Measurements from ENCODE around the gene NEUROD2.
A peak's percentile ranks its signal among the peaks of the same experiment; 100 is the strongest.

NEUROD2 gene

DNA sequence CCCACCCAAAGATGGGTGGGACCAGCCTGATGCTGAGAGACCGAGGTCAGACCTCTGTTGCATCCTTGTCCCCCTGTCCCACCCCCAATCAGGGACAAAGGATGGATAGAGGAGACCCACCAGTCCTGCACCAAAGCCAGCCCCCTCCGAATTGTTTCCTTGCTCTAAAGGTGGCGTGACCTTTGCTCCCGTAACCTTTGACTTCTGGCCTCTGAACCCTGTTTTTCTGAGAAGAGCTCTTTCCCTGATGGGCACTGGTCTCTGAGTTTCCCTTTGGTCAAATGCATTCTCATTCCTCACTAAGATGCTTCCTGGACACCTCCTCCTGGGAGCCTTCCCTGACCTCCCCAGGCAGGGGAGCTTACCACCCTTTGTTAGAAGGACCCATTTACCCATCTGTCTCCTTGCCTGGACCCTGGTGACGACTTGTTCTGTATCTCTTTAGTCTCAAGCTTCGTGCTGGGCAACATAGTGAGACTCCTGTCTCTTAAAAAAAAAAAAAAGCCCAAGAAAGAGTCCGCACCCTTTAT lies 5.3 kb upstream of the NEUROD2 start (continued):
- TF ChIP-seq, protein P1, sequence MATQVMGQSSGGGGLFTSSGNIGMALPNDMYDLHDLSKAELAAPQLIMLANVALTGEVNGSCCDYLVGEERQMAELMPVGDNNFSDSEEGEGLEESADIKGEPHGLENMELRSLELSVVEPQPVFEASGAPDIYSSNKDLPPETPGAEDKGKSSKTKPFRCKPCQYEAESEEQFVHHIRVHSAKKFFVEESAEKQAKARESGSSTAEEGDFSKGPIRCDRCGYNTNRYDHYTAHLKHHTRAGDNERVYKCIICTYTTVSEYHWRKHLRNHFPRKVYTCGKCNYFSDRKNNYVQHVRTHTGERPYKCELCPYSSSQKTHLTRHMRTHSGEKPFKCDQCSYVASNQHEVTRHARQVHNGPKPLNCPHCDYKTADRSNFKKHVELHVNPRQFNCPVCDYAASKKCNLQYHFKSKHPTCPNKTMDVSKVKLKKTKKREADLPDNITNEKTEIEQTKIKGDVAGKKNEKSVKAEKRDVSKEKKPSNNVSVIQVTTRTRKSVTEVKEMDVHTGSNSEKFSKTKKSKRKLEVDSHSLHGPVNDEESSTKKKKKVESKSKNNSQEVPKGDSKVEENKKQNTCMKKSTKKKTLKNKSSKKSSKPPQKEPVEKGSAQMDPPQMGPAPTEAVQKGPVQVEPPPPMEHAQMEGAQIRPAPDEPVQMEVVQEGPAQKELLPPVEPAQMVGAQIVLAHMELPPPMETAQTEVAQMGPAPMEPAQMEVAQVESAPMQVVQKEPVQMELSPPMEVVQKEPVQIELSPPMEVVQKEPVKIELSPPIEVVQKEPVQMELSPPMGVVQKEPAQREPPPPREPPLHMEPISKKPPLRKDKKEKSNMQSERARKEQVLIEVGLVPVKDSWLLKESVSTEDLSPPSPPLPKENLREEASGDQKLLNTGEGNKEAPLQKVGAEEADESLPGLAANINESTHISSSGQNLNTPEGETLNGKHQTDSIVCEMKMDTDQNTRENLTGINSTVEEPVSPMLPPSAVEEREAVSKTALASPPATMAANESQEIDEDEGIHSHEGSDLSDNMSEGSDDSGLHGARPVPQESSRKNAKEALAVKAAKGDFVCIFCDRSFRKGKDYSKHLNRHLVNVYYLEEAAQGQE (tag by site-specific recombination; IDR thresholded peaks at IDR 0.05), result no peak

DNA sequence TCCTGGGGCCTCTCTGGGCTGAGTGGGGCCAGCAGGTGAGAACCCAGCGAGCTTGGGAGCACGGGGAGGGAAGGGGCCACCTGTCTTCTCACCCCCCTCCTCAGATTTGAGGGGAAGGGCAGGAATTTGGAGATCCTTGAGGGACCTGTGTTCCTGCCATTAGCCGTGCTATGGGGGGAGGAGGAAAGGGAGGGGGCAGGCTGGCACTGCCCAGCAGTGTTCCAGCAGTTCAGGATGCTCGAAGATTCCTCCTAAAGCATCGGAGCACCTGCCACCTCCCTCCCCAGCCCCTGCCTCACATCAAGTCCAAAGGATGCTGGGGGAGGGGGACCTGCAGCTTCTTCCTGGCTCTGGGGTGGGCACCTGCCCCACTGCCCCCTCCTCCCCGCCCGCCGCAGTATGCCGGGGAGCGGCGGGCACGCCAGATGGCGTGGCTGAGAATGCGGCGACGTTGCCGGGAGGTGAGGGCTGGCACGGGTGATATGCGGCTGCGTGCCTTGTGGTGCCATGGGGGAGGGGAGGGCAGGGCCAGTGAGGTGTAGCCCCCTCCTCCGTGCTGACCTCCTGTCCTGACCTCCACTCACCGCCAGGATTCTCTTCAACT lies 4.7 kb upstream of the NEUROD2 start:
- H3K27ac ChIP-seq (ENCODE audit: extremely low read depth, low read depth, low read length), result no peak overlapping the region
- no peak overlapping the region for H3K4me3 ChIP-seq (ENCODE audit: low read depth, low read length)
- POLR2A ChIA-PET, result no interaction called here
- TF ChIP-seq ZNF16 (tag by site-specific recombination; IDR thresholded peaks at IDR 0.05; ENCODE audit: low read depth) (no peak), ZNF350 (tag by site-specific recombination; IDR thresholded peaks at IDR 0.05) (no peak), ZNF2 (tag by site-specific recombination; IDR thresholded peaks at IDR 0.05) (no peak), ZNF585B (tag by site-specific recombination; IDR thresholded peaks at IDR 0.05) (no peak)
- TF ChIP-seq, protein P2, sequence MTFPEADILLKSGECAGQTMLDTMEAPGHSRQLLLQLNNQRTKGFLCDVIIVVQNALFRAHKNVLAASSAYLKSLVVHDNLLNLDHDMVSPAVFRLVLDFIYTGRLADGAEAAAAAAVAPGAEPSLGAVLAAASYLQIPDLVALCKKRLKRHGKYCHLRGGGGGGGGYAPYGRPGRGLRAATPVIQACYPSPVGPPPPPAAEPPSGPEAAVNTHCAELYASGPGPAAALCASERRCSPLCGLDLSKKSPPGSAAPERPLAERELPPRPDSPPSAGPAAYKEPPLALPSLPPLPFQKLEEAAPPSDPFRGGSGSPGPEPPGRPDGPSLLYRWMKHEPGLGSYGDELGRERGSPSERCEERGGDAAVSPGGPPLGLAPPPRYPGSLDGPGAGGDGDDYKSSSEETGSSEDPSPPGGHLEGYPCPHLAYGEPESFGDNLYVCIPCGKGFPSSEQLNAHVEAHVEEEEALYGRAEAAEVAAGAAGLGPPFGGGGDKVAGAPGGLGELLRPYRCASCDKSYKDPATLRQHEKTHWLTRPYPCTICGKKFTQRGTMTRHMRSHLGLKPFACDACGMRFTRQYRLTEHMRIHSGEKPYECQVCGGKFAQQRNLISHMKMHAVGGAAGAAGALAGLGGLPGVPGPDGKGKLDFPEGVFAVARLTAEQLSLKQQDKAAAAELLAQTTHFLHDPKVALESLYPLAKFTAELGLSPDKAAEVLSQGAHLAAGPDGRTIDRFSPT (tag by site-specific recombination; IDR thresholded peaks at IDR 0.05), result peak; percentile 55
- CTCF ChIA-PET, result interaction anchor here (0.9 to 4.0 kb wide), 4 partner anchors 9 to 64 kb away, joined by 4 to 39 read pairs (median 12); no protein-coding TSS in a partner anchor
- H3K9me3 ChIP-seq (ENCODE audit: control insufficient read depth, insufficient read depth, low read depth, low read length), result no peaks in the 10 kb centered on the region
- H3K4me1 ChIP-seq (ENCODE audit: control insufficient read depth, insufficient read depth, low read length), result peaks cover 10% of the 10 kb centered on the region
- H3K36me3 ChIP-seq (ENCODE audit: control insufficient read depth in 2 of 2, insufficient read depth in 1 of 2, low read length in 2 of 2), result no peaks in the 10 kb centered on the region

DNA sequence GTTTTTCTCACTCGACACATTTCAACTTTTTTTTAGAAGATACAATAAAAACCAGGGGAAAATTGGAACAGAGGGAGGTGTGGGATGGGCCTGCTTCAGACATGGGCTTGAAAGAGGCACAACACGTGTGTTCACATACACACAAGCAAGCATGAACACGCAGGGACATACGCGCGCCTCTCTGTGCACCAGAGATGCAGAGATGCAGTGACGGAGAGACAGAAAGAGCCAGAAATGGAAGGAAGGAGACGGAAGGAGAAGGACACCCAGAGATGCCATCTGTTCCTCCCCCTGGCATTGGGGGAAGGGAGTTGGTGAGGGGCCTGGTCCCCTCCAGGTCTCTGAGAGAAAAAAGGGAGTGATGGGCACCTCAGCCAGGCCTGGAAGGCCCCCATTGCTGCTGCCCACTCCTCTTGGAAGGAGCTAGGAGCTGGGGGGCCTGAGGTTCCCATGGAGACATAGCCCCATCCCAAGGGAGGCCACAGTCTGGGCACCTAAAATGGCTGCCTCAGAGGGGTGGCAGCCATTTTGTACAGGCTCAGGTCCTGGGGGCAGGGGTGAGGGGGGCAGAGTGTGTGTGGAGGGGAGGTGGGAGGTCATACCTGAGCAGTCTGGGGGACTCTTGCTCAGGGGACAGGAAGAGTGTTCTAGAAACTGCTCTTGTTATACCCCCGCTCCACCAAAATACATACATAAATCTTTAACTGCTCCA lies 3.8 kb upstream of the NEUROD2 start:
- no peaks in the 10 kb centered on the region for H3K36me3 ChIP-seq (ENCODE audit: control insufficient read depth in 2 of 2, insufficient read depth in 1 of 2, low read length in 2 of 2)
- TF ChIP-seq OVOL3 (tag by site-specific recombination; IDR thresholded peaks at IDR 0.05) (no peak), ZNF341 (tag by site-specific recombination; IDR thresholded peaks at IDR 0.05; ENCODE audit: low read depth) (0 out of 2 replicates have a peak, but pooled peaks have one; percentile 2)
- ChIA-PET CTCF (interaction anchor here (1.7 to 4.0 kb wide), 2 partner anchors 10 to 63 kb away, joined by 6 to 39 read pairs; no protein-coding TSS in a partner anchor), POLR2A (interaction anchor here (1.2 kb wide), 1 partner anchor 76 kb away, joined by 4 read pairs; the partner anchor contains the start of gene PGAP3)
- peaks cover 14% of the 10 kb centered on the region for H3K4me1 ChIP-seq (ENCODE audit: control insufficient read depth, insufficient read depth, low read length)
- no peak overlapping the region for H3K4me3 ChIP-seq (ENCODE audit: low read depth, low read length)
- no peak overlapping the region for H3K27ac ChIP-seq (ENCODE audit: extremely low read depth, low read depth, low read length)
- no peaks in the 10 kb centered on the region for H3K9me3 ChIP-seq (ENCODE audit: control insufficient read depth, insufficient read depth, low read depth, low read length)

DNA sequence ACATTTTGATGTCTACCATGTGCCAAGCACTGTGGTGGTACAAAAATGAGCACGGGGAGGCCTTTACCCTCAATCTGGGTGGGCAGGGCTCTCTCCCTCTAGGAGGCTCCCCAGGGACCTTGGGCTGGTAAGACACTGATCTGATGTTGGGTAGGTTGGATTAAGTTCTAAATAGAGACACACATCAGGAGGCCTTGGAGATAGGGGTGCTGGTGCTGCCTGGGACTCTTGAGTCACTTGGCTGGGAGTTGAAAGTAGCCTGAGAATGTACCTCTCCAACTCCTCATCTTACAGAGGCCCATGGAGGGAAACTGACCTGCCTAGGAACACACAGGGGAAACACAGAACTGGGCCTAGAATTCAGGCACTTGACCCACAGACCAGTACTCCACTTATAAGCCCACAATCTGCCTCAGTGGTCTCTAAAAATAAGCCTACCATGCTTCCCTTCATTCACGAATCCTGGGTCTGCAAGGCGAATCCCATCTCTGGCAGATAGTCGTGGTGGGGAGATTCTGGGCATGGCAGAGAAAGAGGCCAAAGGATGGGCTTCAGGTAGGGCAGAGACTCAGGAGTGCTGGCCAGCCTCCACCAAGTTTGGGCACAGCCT lies 1.8 kb upstream of the NEUROD2 start:
- Histone ChIP-seq H3K36me3 (ENCODE audit: control insufficient read depth in 2 of 2, insufficient read depth in 1 of 2, low read length in 2 of 2) (no peaks in the 10 kb centered on the region), H3K4me1 (ENCODE audit: control insufficient read depth, insufficient read depth, low read length) (peaks cover 24% of the 10 kb centered on the region), H3K9me3 (ENCODE audit: control insufficient read depth, insufficient read depth, low read depth, low read length) (no peaks in the 10 kb centered on the region), H3K4me3 (ENCODE audit: low read depth, low read length) (no peak overlapping the region), H3K27ac (ENCODE audit: extremely low read depth, low read depth, low read length) (no peak overlapping the region)
- ChIA-PET CTCF (interaction anchor here (0.6 to 1.0 kb wide), 3 partner anchors 12 to 593 kb away, joined by 3 to 4 read pairs (median 4); no protein-coding TSS in a partner anchor), POLR2A (interaction anchor here (0.6 kb wide), 1 partner anchor 8 kb away, joined by 5 read pairs; no protein-coding TSS in a partner anchor)
- TF ChIP-seq, protein P3, sequence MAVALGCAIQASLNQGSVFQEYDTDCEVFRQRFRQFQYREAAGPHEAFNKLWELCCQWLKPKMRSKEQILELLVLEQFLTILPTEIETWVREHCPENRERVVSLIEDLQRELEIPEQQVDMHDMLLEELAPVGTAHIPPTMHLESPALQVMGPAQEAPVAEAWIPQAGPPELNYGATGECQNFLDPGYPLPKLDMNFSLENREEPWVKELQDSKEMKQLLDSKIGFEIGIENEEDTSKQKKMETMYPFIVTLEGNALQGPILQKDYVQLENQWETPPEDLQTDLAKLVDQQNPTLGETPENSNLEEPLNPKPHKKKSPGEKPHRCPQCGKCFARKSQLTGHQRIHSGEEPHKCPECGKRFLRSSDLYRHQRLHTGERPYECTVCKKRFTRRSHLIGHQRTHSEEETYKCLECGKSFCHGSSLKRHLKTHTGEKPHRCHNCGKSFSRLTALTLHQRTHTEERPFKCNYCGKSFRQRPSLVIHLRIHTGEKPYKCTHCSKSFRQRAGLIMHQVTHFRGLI (tag by site-specific recombination; IDR thresholded peaks at IDR 0.05), result 0 out of 2 replicates have a peak, but pooled peaks have one; percentile 24
- no peak for TF ChIP-seq MEIS1 (CRISPR knock-in tag; IDR thresholded peaks at IDR 0.05; ENCODE audit: borderline replicate concordance)

All from HEK293 (cell line).